Stimulated activated CD8-positive, alpha-beta memory T cell treated with anti-CD3 and anti-CD28 coated beads, Interleukin-2, amount 100 ng/mL, for 48 hours (primary cell): ENCODE measurements around the gene SYCE3.

Experiments used
- DNase-seq, 2 donors: peaks; one replicate each; pipeline ENCODE4 v3.0.0-alpha.2; 2020; ENCODE audit warnings: low read depth in 2 of 2

The SYCE3 gene

GRCh38 chr22:50600538-50600937 is 37.8 kb upstream of the SYCE3 start, which contains the start of gene MAPK8IP2:
Gene MAPK8IP2 (plus strand): TSS chr22:50600793. CDS start chr22:50600819, 26 bp downstream.
- DNase-seq = no peak

- peak in 1 of 2 donors; percentile 54 for DNase-seq
These were observed 37.2 kb upstream of the SYCE3 start for GRCh38 chr22:50599816-50600455.

GRCh38 chr22:50597097-50597496 is 34.4 kb upstream of the SYCE3 start:
- no peak for DNase-seq

- no peak for DNase-seq
These were observed 32.5 kb upstream of the SYCE3 start for GRCh38 chr22:50595189-50595588.

GRCh38 chr22:50587407-50587806 is 24.7 kb upstream of the SYCE3 start:
- DNase-seq = no peak

- no peak for DNase-seq
These were observed 23.7 kb upstream of the SYCE3 start for GRCh38 chr22:50586416-50586815.

GRCh38 chr22:50585781-50586180 is 23.1 kb upstream of the SYCE3 start:
- no peak for DNase-seq

GRCh38 chr22:50585238-50585637 is 22.5 kb upstream of the SYCE3 start:
- no peak for DNase-seq

- no peak for DNase-seq
These were observed 21.7 kb upstream of the SYCE3 start for GRCh38 chr22:50584106-50585096.

- DNase-seq = no peak
These were observed 20.7 kb upstream of the SYCE3 start for GRCh38 chr22:50583294-50583861.

- DNase-seq = peak; percentile 97 to 99
These were observed 20.0 kb upstream of the SYCE3 start, which contains the start of gene CHKB for GRCh38 chr22:50582493-50583293. Gene CHKB (minus strand): TSS chr22:50582849. CDS start chr22:50582781, 68 bp downstream.

GRCh38 chr22:50581950-50582492 is 19.3 kb upstream of the SYCE3 start:
- DNase-seq = peak in 1 of 2 donors; percentile 32

- DNase-seq = no peak
These were observed 18.6 kb upstream of the SYCE3 start for GRCh38 chr22:50581031-50581949.

GRCh38 chr22:50579752-50580151 is 17.0 kb upstream of the SYCE3 start:
- no peak for DNase-seq

- DNase-seq = no peak
These were observed 16.1 kb upstream of the SYCE3 start for GRCh38 chr22:50578776-50579310.

- no peak for DNase-seq
These were observed 15.5 kb upstream of the SYCE3 start, which contains the start of gene CPT1B for GRCh38 chr22:50577987-50578775. Gene CPT1B (minus strand): TSS chr22:50578427. CDS start chr22:50577915, 512 bp downstream.

GRCh38 chr22:50577697-50577986 is 14.9 kb upstream of the SYCE3 start:
- no peak for DNase-seq

- no peak for DNase-seq
These were observed 14.3 kb upstream of the SYCE3 start for GRCh38 chr22:50576806-50577696.
